Ascending aorta (tissue), 2 donors: ENCODE measurements around the gene CD34. TPM values are rescaled to one million over a fixed set of nuclear protein-coding genes. Genes with fewer than 3 reads are reported as not detected.
A peak's percentile ranks its signal among the peaks of the same experiment; 100 is the strongest.
"Not testable (repeated sequence)": the region's sequence is repeated elsewhere in the genome, so short reads cannot be mapped to it uniquely, and the experiment has no call there.

Experiments used
- DNase-seq, 2 donors: peaks; one replicate each; pipeline ENCODE4 v3.0.0-alpha.2; 2019; ENCODE audit warnings: low spot score in 2 of 2
- H3K27ac ChIP-seq, 2 donors: fragments of 200-600 bp; sonication (generic); one replicate each; pipeline ENCODE4 v1.5.1; 2016 to 2017; ENCODE audit warnings: mild to moderate bottlenecking in 1 of 2
- H3K27me3 ChIP-seq: fragments of 200-600 bp; sonication (generic); one replicate; pipeline ENCODE4 v1.5.1; 2017
- H3K36me3 ChIP-seq, 2 donors: fragments of 200-600 bp; sonication (generic); one replicate each; pipeline ENCODE4 v1.5.1; 2016
- H3K4me1 ChIP-seq, 2 donors: fragments of 200-600 bp; sonication (generic); one replicate each; pipeline ENCODE4 v1.5.1; 2016 to 2017; ENCODE audit warnings: mild to moderate bottlenecking in 1 of 2
- H3K4me3 ChIP-seq, 2 donors: fragments of 200-600 bp; sonication (generic); one replicate each; pipeline ENCODE4 v1.5.1; 2016 to 2017; ENCODE audit warnings: mild to moderate bottlenecking in 1 of 2
- H3K9me3 ChIP-seq, 2 donors: fragments of 200-600 bp; sonication (generic); one replicate each; pipeline ENCODE4 v1.5.1; 2016
- intact Hi-C: fragments of 100-400 bp; cut with DNase I; formaldehyde crosslinking; loops from one replicate; pipeline ENCODE4 v1.15.1; 2023
- total RNA-seq: library from RNA; depleted of rRNA; stranded (reverse); fragments of >200 nt; gene quantifications from one replicate; pipeline ENCODE4 v1.1.0, GENCODE V29; 2016
- TF ChIP-seq, protein P1 (sequence below), 3 experiments: fragments of 200-600 bp in 2 of 3; fragments of 450-650 bp in 1 of 3; sonication (generic) in 2 of 3; IDR thresholded peaks; one replicate each; pipeline ENCODE4 v1.5.1; 2016 to 2019; ENCODE audit warnings: antibody characterized with exemption in 3 of 3, mild to moderate bottlenecking in 1 of 3, moderate library complexity in 1 of 3

Gene CD34
- total RNA-seq, 1 donor from 2014 or later = 142 TPM

- no peaks in the 10 kb centered on the region for H3K36me3 ChIP-seq
- peak overlapping the region; percentile 29 to 53 for H3K27ac ChIP-seq
- H3K27me3 ChIP-seq = no peaks in the 10 kb centered on the region
- no peak overlapping the region for H3K4me3 ChIP-seq
- intact Hi-C loops = loop anchor here (1.0 kb wide), 1 partner anchor 21 kb away; no protein-coding TSS in a partner anchor
- TF ChIP-seq, protein P1, sequence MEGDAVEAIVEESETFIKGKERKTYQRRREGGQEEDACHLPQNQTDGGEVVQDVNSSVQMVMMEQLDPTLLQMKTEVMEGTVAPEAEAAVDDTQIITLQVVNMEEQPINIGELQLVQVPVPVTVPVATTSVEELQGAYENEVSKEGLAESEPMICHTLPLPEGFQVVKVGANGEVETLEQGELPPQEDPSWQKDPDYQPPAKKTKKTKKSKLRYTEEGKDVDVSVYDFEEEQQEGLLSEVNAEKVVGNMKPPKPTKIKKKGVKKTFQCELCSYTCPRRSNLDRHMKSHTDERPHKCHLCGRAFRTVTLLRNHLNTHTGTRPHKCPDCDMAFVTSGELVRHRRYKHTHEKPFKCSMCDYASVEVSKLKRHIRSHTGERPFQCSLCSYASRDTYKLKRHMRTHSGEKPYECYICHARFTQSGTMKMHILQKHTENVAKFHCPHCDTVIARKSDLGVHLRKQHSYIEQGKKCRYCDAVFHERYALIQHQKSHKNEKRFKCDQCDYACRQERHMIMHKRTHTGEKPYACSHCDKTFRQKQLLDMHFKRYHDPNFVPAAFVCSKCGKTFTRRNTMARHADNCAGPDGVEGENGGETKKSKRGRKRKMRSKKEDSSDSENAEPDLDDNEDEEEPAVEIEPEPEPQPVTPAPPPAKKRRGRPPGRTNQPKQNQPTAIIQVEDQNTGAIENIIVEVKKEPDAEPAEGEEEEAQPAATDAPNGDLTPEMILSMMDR (IDR thresholded peaks at IDR 0.05) = no peak
- peaks cover 3 to 18% of the 10 kb centered on the region in 2 donors for H3K4me1 ChIP-seq
- peak in 1 of 2 donors; percentile 78 for DNase-seq
- H3K9me3 ChIP-seq = no peaks in the 10 kb centered on the region
Observed at GRCh38 chr1:207938016-207938415, 27.1 kb upstream of the CD34 start.

DNA sequence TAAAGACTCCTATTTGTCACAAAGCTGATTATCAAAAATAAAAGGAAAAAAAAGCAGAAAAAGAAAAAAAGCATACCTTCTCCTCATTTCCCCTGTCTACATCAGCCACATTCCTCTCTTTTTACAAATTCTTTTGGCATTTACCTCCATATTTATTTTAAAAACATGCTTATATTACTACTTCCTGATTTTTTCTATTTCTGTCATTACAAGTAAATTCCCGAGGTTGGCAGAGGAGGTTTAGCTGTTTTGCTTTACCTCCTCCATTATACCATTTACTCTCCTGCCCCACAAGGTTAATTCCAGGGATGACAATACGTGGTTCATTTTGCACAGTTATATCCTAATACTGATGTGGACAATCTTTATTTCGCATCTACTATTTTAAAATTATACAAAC, 26.3 kb upstream of the CD34 start:
- peaks cover 3 to 18% of the 10 kb centered on the region in 2 donors for H3K4me1 ChIP-seq
- H3K36me3 ChIP-seq = no peaks in the 10 kb centered on the region
- intact Hi-C loops = no loop called here
- H3K27me3 ChIP-seq = no peaks in the 10 kb centered on the region
- no peaks in the 10 kb centered on the region for H3K9me3 ChIP-seq
- peak overlapping the region in 1 of 2 donors; percentile 19 for H3K4me3 ChIP-seq
- TF ChIP-seq, protein P1 (IDR thresholded peaks at IDR 0.05) = no peak
- no peak overlapping the region for H3K27ac ChIP-seq
- DNase-seq = no peak

DNA sequence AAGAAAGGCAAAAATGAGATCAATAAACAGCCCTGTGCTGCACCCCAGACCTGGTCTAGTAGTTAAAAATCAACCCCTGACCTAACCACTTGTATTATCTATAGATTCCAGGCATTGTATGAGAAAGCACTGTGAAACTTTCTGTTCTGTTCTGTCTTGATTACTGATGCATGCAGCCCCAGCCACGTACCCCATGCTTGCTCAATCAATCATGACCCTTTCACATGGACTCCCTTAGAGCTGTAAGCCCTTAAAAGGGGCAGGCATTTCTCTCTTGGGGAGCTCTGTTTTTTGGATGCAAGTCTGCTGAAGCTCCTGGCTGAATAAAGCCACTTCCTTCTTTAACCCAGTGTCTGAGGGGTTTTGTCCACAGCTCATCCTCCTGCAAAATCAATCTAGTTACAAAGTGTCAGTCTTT, 24.2 kb upstream of the CD34 start:
- no peak overlapping the region for H3K4me3 ChIP-seq
- H3K36me3 ChIP-seq = no peaks in the 10 kb centered on the region
- DNase-seq = no peak
- peaks cover 0 to 14% of the 10 kb centered on the region in 2 donors for H3K4me1 ChIP-seq
- intact Hi-C loops = no loop called here
- no peaks in the 10 kb centered on the region for H3K27me3 ChIP-seq
- H3K27ac ChIP-seq = no peak overlapping the region
- H3K9me3 ChIP-seq = no peaks in the 10 kb centered on the region
- TF ChIP-seq, protein P1 (IDR thresholded peaks at IDR 0.05) = no peak

DNA sequence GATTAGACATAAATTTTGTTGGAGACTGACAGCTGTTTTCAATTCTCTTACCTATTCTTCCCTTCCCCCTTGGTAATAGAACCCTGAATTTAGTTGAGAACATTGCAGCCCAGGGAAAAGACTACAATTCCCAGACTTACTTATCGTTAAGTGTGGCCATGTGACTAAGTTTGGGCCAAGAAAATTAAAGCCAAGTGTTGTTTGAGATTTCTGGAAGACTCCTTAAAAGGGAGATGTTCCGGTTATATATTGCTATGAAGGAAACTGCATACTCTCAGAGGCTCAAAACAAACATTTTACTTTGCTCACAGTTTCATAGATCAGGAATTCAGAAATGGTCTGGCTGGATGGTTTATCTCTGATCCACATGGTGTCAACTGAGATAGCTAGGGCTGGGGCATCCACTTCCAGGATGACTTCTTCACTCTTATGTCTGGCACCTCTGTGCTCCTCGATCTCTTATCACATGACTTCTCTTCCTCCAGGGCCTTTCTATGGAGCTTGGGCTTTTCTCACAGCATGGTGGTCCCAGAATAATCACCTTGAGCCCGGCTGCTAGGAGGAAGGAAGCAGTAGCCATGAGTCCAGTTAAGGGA, 22.4 kb upstream of the CD34 start:
- Histone ChIP-seq H3K36me3 (no peaks in the 10 kb centered on the region), H3K27ac (no peak overlapping the region), H3K4me3 (no peak overlapping the region), H3K27me3 (no peaks in the 10 kb centered on the region), H3K9me3 (no peaks in the 10 kb centered on the region), H3K4me1 (peaks cover 0 to 12% of the 10 kb centered on the region in 2 donors)
- DNase-seq = no peak
- intact Hi-C loops = no loop called here
- TF ChIP-seq, protein P1 (IDR thresholded peaks at IDR 0.05) = no peak

- Histone ChIP-seq H3K9me3 (no peaks in the 10 kb centered on the region), H3K4me1 (peaks cover 10 to 23% of the 10 kb centered on the region in 2 donors), H3K27me3 (no peaks in the 10 kb centered on the region), H3K36me3 (no peaks in the 10 kb centered on the region), H3K4me3 (no peak overlapping the region), H3K27ac (no peak overlapping the region)
- TF ChIP-seq, protein P1 (IDR thresholded peaks at IDR 0.05) = no peak
- no peak for DNase-seq
- intact Hi-C loops = no loop called here
Observed at GRCh38 chr1:207926984-207927383, 16.1 kb upstream of the CD34 start.

- H3K27me3 ChIP-seq, H3K9me3 ChIP-seq, DNase-seq, H3K36me3 ChIP-seq, H3K4me3 ChIP-seq, intact Hi-C loops: not testable (repeated sequence)
- peak overlapping the region in 1 of 2 donors; percentile 79 for H3K27ac ChIP-seq
- peaks cover 10 to 23% of the 10 kb centered on the region in 2 donors for H3K4me1 ChIP-seq
Observed at GRCh38 chr1:207925969-207926368, 15.0 kb upstream of the CD34 start.
